HG02798 (cell line): Measurements from ENCODE around the gene CLDN2.

ENCODE experiments used
- ATAC-seq: cut with Tn5 transposase; IDR thresholded peaks from one replicate; pipeline ENCODE4 v1.9.1; 2021; ENCODE audit warnings: mild to moderate bottlenecking; ENCODE audit not compliant: unreplicated experiment, poor library complexity

The CLDN2 gene

GRCh38 chrX:106917830-106918500 is 2.2 kb upstream of the CLDN2 start:
- ATAC-seq: no peak

- no peak for ATAC-seq
These were observed 1.4 kb downstream of the CLDN2 start for GRCh38 chrX:106921637-106922036.

GRCh38 chrX:106927023-106927422 is 6.8 kb downstream of the CLDN2 start:
- ATAC-seq: no peak

- ATAC-seq: no peak
These were observed 7.5 kb downstream of the CLDN2 start for GRCh38 chrX:106927700-106928099.

GRCh38 chrX:106928227-106928626 is 8.0 kb downstream of the CLDN2 start:
- ATAC-seq: no peak

- no peak for ATAC-seq
These were observed 11.8 kb downstream of the CLDN2 start for GRCh38 chrX:106931831-106932491.

GRCh38 chrX:106932492-106932923 is 12.3 kb downstream of the CLDN2 start:
- no peak for ATAC-seq

- no peak for ATAC-seq
These were observed 12.8 kb downstream of the CLDN2 start for GRCh38 chrX:106932960-106933537.

- ATAC-seq: no peak
These were observed 13.3 kb downstream of the CLDN2 start for GRCh38 chrX:106933538-106933961.

- no peak for ATAC-seq
These were observed 15.0 kb downstream of the CLDN2 start for GRCh38 chrX:106935175-106935574.

GRCh38 chrX:106936246-106936645 is 16.0 kb downstream of the CLDN2 start:
- ATAC-seq: no peak

- no peak for ATAC-seq
These were observed 19.4 kb downstream of the CLDN2 start for GRCh38 chrX:106939566-106939965.

GRCh38 chrX:106940068-106940467 is 19.9 kb downstream of the CLDN2 start:
- ATAC-seq: no peak

- ATAC-seq: no peak
These were observed 26.3 kb downstream of the CLDN2 start for GRCh38 chrX:106946464-106946863.

- ATAC-seq: no peak
These were observed 28.4 kb downstream of the CLDN2 start for GRCh38 chrX:106948641-106949040.

GRCh38 chrX:106949366-106949765 is 29.2 kb downstream of the CLDN2 start:
- ATAC-seq: no peak

GRCh38 chrX:106950381-106950780 is 30.2 kb downstream of the CLDN2 start:
- ATAC-seq: no peak

GRCh38 chrX:106951230-106951629 is 31.0 kb downstream of the CLDN2 start:
- no peak for ATAC-seq

GRCh38 chrX:106952089-106952488 is 31.9 kb downstream of the CLDN2 start:
- no peak for ATAC-seq

- no peak for ATAC-seq
These were observed 32.3 kb downstream of the CLDN2 start for GRCh38 chrX:106952538-106952937.

GRCh38 chrX:106952988-106953387 is 32.8 kb downstream of the CLDN2 start:
- no peak for ATAC-seq

GRCh38 chrX:106954041-106954440 is 33.8 kb downstream of the CLDN2 start:
- no peak for ATAC-seq
